IMR-90 (cell line): ENCODE data around the gene ACTN2. TPM values are rescaled to one million over a fixed set of nuclear protein-coding genes. Genes with fewer than 3 reads are reported as not detected.

ENCODE experiments used
- ATAC-seq: fragments of 200-7000 bp; cut with Tn5 transposase; 2 replicates; pipeline ENCODE4 v1.9.1; 2020; ENCODE audit warnings: low read depth, mild to moderate bottlenecking, moderate library complexity
- BruUV-seq: library from RNA; stranded (reverse); fragments of 400-500 nt; replicated peaks from 2 replicates; lab custom pipeline; 2021; lab: Mats Ljungman, UMichigan
- CTCF ChIA-PET: fragments of 300-600 bp; formaldehyde crosslinking; extraction: SDS; loops from one replicate; lab custom pipeline; 2021; ENCODE audit warnings: antibody characterized with exemption; lab: Yijun Ruan, JAX
- POLR2A ChIA-PET: fragments of 300-600 bp; sonication (Branson Sonifier 250); formaldehyde crosslinking; loops from one replicate; lab custom pipeline; 2022; ENCODE audit warnings: antibody characterized with exemption; ENCODE audit not compliant: unreplicated experiment; lab: Charles Lee
- DNase-seq: peaks from one replicate; pipeline ENCODE4 v3.0.0; 2013
- H2AFZ ChIP-seq: replicated peaks from 2 replicates; pipeline ENCODE3; 2013; ENCODE audit warnings: low read length, mild to moderate bottlenecking; ENCODE audit not compliant: poor library complexity
- H2AK5ac ChIP-seq: 2 replicates; pipeline ENCODE4 v1.6.1; 2013; ENCODE audit warnings: low read depth, low read length, inconsistent platforms
- H2AK9ac ChIP-seq: replicated peaks from 2 replicates; pipeline ENCODE3; 2013; ENCODE audit warnings: mild to moderate bottlenecking, low read depth, low read length, moderate library complexity; ENCODE audit not compliant: poor library complexity
- H2BK120ac ChIP-seq: 2 replicates; pipeline ENCODE4 v1.6.1; 2013; ENCODE audit warnings: low read depth, low read length, inconsistent platforms
- H2BK15ac ChIP-seq: 3 replicates; pipeline ENCODE4 v1.6.1; 2013; ENCODE audit warnings: low read depth, low read length, inconsistent platforms
- H2BK20ac ChIP-seq: 2 replicates; pipeline ENCODE4 v1.6.1; 2013; ENCODE audit warnings: low read depth, mild to moderate bottlenecking, inconsistent platforms, low read length, moderate library complexity
- H2BK5ac ChIP-seq: 2 replicates; pipeline ENCODE4 v1.6.1; 2013; ENCODE audit warnings: mild to moderate bottlenecking, low read depth, low read length, inconsistent platforms; ENCODE audit not compliant: poor library complexity, severe bottlenecking
- H3K14ac ChIP-seq: replicated peaks from 2 replicates; pipeline ENCODE4 v1.6.1; 2013; ENCODE audit warnings: low read depth, low read length, inconsistent platforms
- H3K18ac ChIP-seq: 2 replicates; pipeline ENCODE4 v1.6.1; 2013; ENCODE audit warnings: low read depth, low read length, control low read depth
- H3K23ac ChIP-seq: 2 replicates; pipeline ENCODE4 v1.6.1; 2013; ENCODE audit warnings: low read depth, low read length, inconsistent platforms
- H3K27ac ChIP-seq: 2 replicates; pipeline ENCODE4 v1.5.1; 2013; ENCODE audit warnings: mild to moderate bottlenecking, control low read depth, low read length; ENCODE audit not compliant: insufficient read depth
- H3K27me3 ChIP-seq: 2 replicates; pipeline ENCODE4 v1.6.1; 2013; ENCODE audit warnings: low read length; ENCODE audit not compliant: control insufficient read depth, insufficient read depth
- H3K36me3 ChIP-seq: 2 replicates; pipeline ENCODE4 v1.6.1; 2013; ENCODE audit warnings: low read length, mixed read lengths; ENCODE audit not compliant: control insufficient read depth, insufficient read depth
- H3K4ac ChIP-seq: 2 replicates; pipeline ENCODE4 v1.6.1; 2013; ENCODE audit warnings: low read depth, low read length, inconsistent platforms
- H3K4me1 ChIP-seq: 2 replicates; pipeline ENCODE4 v1.6.1; 2013; ENCODE audit warnings: low read length, mixed read lengths; ENCODE audit not compliant: control insufficient read depth, insufficient read depth
- H3K4me2 ChIP-seq: 2 replicates; pipeline ENCODE4 v1.6.1; 2013; ENCODE audit warnings: low read depth, mild to moderate bottlenecking, control low read depth, low read length, moderate library complexity
- H3K4me3 ChIP-seq: 2 replicates; pipeline ENCODE4 v1.5.1; 2013; ENCODE audit warnings: low read depth, mild to moderate bottlenecking, control low read depth, low read length, moderate library complexity; ENCODE audit not compliant: insufficient read depth
- H3K56ac ChIP-seq: 2 replicates; pipeline ENCODE4 v1.6.1; 2013; ENCODE audit warnings: low read length, inconsistent platforms; ENCODE audit not compliant: insufficient read depth; ENCODE audit errors: extremely low read depth
- H3K79me1 ChIP-seq, 2 experiments: 2 replicates each; pipeline ENCODE4 v1.6.1; 2013; ENCODE audit warnings: low read length in 2 of 2, inconsistent platforms in 1 of 2, low read depth in 1 of 2
- H3K9ac ChIP-seq: 2 replicates; pipeline ENCODE4 v1.6.1; 2013; ENCODE audit warnings: low read depth, low read length, control low read depth
- H3K9me1 ChIP-seq: 2 replicates; pipeline ENCODE4 v1.6.1; 2013; ENCODE audit warnings: low read length, inconsistent platforms; ENCODE audit not compliant: insufficient read depth
- H3K9me3 ChIP-seq: 2 replicates; pipeline ENCODE4 v1.6.1; 2013; ENCODE audit warnings: low read length; ENCODE audit not compliant: control insufficient read depth, insufficient read depth
- H4K20me1 ChIP-seq: 2 replicates; pipeline ENCODE4 v1.6.1; 2013; ENCODE audit warnings: low read length, inconsistent platforms; ENCODE audit not compliant: insufficient read depth
- H4K5ac ChIP-seq: 2 replicates; pipeline ENCODE4 v1.6.1; 2013; ENCODE audit warnings: mild to moderate bottlenecking, low read depth, low read length, control low read depth
- H4K8ac ChIP-seq, 2 experiments: 2 replicates each; pipeline ENCODE4 v1.6.1; 2013; ENCODE audit warnings: low read depth in 2 of 2, low read length in 2 of 2, control low read depth in 1 of 2, inconsistent platforms in 1 of 2
- H4K91ac ChIP-seq: 2 replicates; pipeline ENCODE4 v1.6.1; 2013; ENCODE audit warnings: low read depth, low read length, inconsistent platforms; ENCODE audit not compliant: insufficient read depth
- CEBPB ChIP-seq: IDR thresholded peaks from 2 replicates; pipeline ENCODE4 v1.6.1; 2012; ENCODE audit warnings: low read depth, low read length, improper control_type of control experiment
- MXI1 ChIP-seq: IDR thresholded peaks from 2 replicates; pipeline ENCODE4 v1.6.1; 2012; ENCODE audit warnings: low read depth, mild to moderate bottlenecking, low read length, moderate library complexity, borderline replicate concordance
- NFE2L2 ChIP-seq: fragments of 150-350 bp; IDR thresholded peaks from 2 replicates; pipeline ENCODE4 v1.6.1; 2016; ENCODE audit warnings: low read depth, mild to moderate bottlenecking, low read length
- RCOR1 ChIP-seq: IDR thresholded peaks from 2 replicates; pipeline ENCODE4 v1.6.1; 2012; ENCODE audit warnings: mild to moderate bottlenecking, low read length, improper control_type of control experiment; ENCODE audit not compliant: insufficient replicate concordance
- WGBS, 2 experiments: methylation state at CpG; one replicate each; pipeline versions ENCODE4 v1.1.5 to v1.1.7; 2013; ENCODE audit warnings: missing lambda C conversion rate in 2 of 2; ENCODE audit not compliant: insufficient read length in 1 of 2; ENCODE audit errors: extremely low coverage in 2 of 2; 5-methylcytosine and 5-hydroxymethylcytosine counted together
- dilution Hi-C: fragments of 300-500 bp; cut with HindIII; formaldehyde crosslinking; loops from one replicate; pipeline ENCODE4 v1.14.3; 2018; ENCODE audit warnings: low sequenced_read_pairs; ENCODE audit not compliant: unreplicated experiment
- in situ Hi-C: fragments of 300-500 bp; cut with MboI; formaldehyde crosslinking; loops from 3 replicates; pipeline ENCODE4 v1.14.3; 2019; ENCODE audit warnings: low sequenced_read_pairs, inconsistent platforms, mixed read lengths
- intact Hi-C: fragments of 100-400 bp; cut with micrococcal nuclease; formaldehyde crosslinking; loops from 2 replicates; pipeline ENCODE4 v1.10.0; 2022
- polyA plus RNA-seq, 3 experiments: library from polyadenylated mRNA; depleted of rRNA; stranded (reverse); fragments of >200 nt; gene quantifications; 2 replicates each; pipeline ENCODE4 v1.2.3, GENCODE V29; 2012; ENCODE audit warnings: low replicate concordance in 1 of 3
- total RNA-seq: library from RNA; depleted of rRNA; stranded (reverse); fragments of >200 nt; gene quantifications from 2 replicates; pipeline ENCODE4 v1.2.3, GENCODE V29; 2012
- TF ChIP-seq, protein P1 (sequence below): fragments of 150-350 bp; IDR thresholded peaks from 2 replicates; pipeline ENCODE4 v1.6.1; 2017; ENCODE audit warnings: mild to moderate bottlenecking, antibody characterized with exemption, low read length, low read depth

ACTN2 gene
- total and polyA plus RNA-seq, 2 of the 4 experiments (the other 2 are of a cell fraction) = under 0.01 TPM; not detected in 1

DNA sequence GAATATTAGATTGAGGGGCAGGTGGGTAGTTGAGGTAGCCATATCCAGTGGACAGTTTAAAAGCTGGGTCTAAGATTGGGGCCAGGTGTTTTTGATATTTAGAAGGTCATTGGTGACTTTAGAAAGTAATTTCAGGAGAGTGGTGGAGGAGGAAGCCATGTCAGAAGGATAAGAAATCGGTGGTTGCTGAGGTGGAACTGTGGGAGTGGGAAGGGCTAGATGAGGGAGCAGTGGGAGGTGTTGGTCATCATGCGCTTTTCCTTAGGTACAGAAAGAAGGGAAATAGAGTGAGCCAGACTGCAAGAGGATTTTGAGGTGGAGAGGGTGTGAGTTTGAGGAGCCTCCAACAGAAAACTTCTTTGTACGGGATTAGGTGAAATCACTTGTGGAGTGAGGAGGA lies 116.0 kb downstream of the ACTN2 start:
- intact Hi-C loops (no loop called here), in situ Hi-C loops (no loop called here), dilution Hi-C loops (no loop called here)
- H3K4ac ChIP-seq = no peak overlapping the region
- H3K4me3 ChIP-seq = no peak overlapping the region
- H4K20me1 ChIP-seq = no peaks in the 10 kb centered on the region
- H3K9me3 ChIP-seq = no peaks in the 10 kb centered on the region
- H3K9me1 ChIP-seq = no peaks in the 10 kb centered on the region
- H2AK9ac ChIP-seq = no peak overlapping the region
- no peak overlapping the region for H2BK15ac ChIP-seq
- DNase-seq (no peak), ATAC-seq (no peak)
- H3K36me3 ChIP-seq = 0 out of 2 replicates have a peak, but pooled peaks cover 2% of the 10 kb centered on the region
- H4K5ac ChIP-seq = no peak overlapping the region
- POLR2A ChIA-PET = no interaction called here
- H2BK5ac ChIP-seq = no peak overlapping the region
- H3K18ac ChIP-seq = no peak overlapping the region
- no peaks in the 10 kb centered on the region for H3K27me3 ChIP-seq
- no peak overlapping the region for H2BK20ac ChIP-seq
- no peak overlapping the region for H2AFZ ChIP-seq
- no peak overlapping the region for H3K27ac ChIP-seq
- peaks cover 25 to 31% of the 10 kb centered on the region in 2 experiments for H3K79me1 ChIP-seq
- BruUV-seq = no TSS peak
- no peak overlapping the region for H2BK120ac ChIP-seq
- no peak overlapping the region for H3K56ac ChIP-seq
- TF ChIP-seq RCOR1 (no peak), NFE2L2 (no peak), MXI1 (no peak), CEBPB (no peak)
- TF ChIP-seq, protein P1, sequence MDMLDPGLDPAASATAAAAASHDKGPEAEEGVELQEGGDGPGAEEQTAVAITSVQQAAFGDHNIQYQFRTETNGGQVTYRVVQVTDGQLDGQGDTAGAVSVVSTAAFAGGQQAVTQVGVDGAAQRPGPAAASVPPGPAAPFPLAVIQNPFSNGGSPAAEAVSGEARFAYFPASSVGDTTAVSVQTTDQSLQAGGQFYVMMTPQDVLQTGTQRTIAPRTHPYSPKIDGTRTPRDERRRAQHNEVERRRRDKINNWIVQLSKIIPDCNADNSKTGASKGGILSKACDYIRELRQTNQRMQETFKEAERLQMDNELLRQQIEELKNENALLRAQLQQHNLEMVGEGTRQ = no peak
- no peak overlapping the region for H3K14ac ChIP-seq
- no peak overlapping the region for H4K91ac ChIP-seq
- H3K4me1 ChIP-seq = no peaks in the 10 kb centered on the region
- WGBS, 2 experiments = 100% methylated on average over 3 of the region's 3 CpGs; no CpG with 5 or more reads in 1 of the 2 experiments
- no peak overlapping the region for H3K23ac ChIP-seq
- CTCF ChIA-PET = no interaction called here
- no peak overlapping the region for H3K4me2 ChIP-seq
- no peak overlapping the region for H2AK5ac ChIP-seq
- no peak overlapping the region for H4K8ac ChIP-seq
- no peak overlapping the region for H3K9ac ChIP-seq
